Sciatic nerve (tissue), 2 donors: ENCODE measurements around the gene PPY. TPM values are rescaled to one million over a fixed set of nuclear protein-coding genes. Genes with fewer than 3 reads are reported as not detected.
"Not testable (repeated sequence)": the region's sequence is repeated elsewhere in the genome, so short reads cannot be mapped to it uniquely, and the experiment has no call there.

Source experiments
- ATAC-seq: fragments of 200-7000 bp; cut with Tn5 transposase; one replicate; pipeline ENCODE4 v1.9.1; 2020; ENCODE audit warnings: mild to moderate bottlenecking, moderate library complexity
- DNase-seq: peaks from one replicate; pipeline ENCODE4 v3.0.0-alpha.2; 2020; ENCODE audit warnings: low spot score
- intact Hi-C: fragments of 100-400 bp; cut with DNase I; formaldehyde crosslinking; loops from one replicate; pipeline ENCODE4 v1.14.2; 2022
- total RNA-seq: library from RNA; stranded (reverse); fragmentation: NEBNext Ultra II Directional; extraction: Animal tissue kit (Norgen Biotek cat#: 25700); gene quantifications from one replicate; pipeline ENCODE4 v1.2.1, GENCODE V29; 2021
- donor health status: DM: no; HTN: no; CAD: no.
- donor health status: DM: no; HTN: no; CAD: no.

Gene PPY
- not detected for total RNA-seq

GRCh38 chr17:43942051-43942685 is at the start of gene PPY:
Gene PPY (minus strand): TSS chr17:43942476. CDS start chr17:43941654, 822 bp downstream.
- DNase-seq, result no peak
- ATAC-seq, result no peak
- intact Hi-C loops, result loop anchor here (5.0 kb wide), 1 partner anchor 50 kb away; no protein-coding TSS in a partner anchor

DNA sequence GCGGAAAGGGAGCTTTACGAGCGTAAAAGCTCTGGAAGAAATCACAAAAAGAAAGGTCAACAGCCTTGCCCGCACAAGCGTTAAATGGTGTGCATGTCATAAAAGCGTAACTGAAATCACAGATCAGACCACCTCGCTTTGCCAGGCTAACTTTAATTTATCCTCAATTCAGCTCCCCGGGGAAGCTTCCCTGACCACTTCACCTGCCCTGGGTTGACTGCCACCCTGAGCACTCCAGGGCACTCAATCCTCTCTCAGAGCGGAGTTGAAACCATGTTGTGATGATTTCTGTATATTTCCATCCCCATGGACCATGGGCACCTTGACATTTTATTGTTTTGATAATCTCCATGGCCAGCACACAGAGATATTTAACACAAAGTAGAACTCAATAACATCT is 46.0 kb upstream of the PPY start:
- no peak for DNase-seq
- intact Hi-C loops, result no loop called here
- no peak for ATAC-seq

- DNase-seq (no peak), ATAC-seq (no peak)
- intact Hi-C loops, result no loop called here
Observed at GRCh38 chr17:43987131-43988021, 45.1 kb upstream of the PPY start.

DNA sequence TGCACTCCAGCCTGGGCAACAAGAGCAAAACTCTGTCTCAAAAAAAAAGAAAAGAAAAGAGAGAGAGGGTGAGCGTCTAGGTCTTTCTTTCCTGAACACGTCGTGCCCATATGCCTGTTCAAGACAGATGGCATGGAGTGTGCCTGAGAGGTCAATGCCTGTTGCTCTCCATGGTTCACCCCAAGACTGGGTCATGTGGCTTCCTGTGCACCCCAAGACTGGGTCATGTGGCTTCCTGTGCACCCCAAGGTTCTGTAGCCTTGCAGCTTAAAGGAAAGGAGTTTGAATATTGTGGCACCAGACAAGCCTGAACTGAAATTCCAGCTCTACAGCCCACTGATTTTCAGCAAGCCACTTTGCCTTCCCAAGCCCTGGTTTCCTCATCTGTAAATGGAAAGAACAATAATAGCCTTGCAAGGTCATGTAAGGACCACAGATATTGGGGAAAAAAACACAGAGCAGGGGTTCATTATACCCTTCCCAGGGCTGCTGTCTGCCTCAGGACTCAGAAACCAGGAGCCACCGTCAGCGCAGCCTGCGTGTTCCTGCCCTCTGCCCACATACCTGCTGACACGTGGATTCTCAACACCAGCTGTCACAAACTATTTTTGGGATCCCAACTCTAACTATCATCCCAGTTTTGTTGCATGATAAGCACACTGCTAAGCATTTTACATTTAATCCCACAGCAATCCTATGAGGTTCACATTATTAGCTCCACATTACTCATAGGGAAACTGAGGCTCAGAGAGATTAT is 44.1 kb upstream of the PPY start:
- ATAC-seq, result no peak
- DNase-seq, result no peak

DNA sequence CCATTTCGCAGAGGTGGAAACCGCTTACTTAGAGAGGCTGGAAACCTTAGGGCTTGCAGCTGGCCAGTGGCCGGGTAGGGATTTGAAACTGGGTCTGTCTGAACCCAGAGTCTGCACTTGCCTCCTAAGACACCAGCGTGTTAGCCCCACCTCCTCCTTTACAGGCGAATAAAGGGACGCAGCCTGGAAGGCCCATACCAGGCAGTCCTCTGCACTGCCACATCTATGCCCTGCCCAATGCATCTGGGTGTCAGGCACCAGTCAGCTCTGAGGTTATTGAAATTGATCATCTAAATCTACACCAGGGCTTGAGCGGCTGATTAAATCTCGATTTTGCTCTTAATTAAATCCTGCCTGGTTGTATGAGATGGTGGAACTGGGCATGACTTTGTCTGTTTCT is 42.2 kb upstream of the PPY start:
- intact Hi-C loops, result no loop called here
- DNase-seq, result no peak
- no peak for ATAC-seq

More for the DNA sequence above, 44.1 kb upstream of the PPY start:
- intact Hi-C loops, result no loop called here

- intact Hi-C loops, result no loop called here
- DNase-seq (no peak), ATAC-seq (peak; percentile 39)
Observed at GRCh38 chr17:43983515-43984411, 41.5 kb upstream of the PPY start.

DNA sequence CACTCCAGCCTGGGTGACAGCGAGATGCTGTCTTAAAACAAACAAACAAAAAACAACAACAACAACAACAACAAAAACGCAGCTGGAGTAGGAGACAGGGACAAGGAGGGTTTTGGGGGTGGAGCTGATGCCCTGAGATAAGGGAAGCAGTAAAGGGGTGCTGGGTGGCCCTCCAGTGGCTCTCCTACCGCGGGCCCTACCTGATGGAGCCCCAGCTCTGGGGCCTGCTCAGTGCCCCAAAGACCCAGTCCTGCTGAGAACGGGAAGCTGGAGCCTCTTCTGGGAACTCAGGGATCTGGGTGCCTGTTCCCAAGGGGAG is 40.9 kb upstream of the PPY start:
- ATAC-seq, result no peak
- intact Hi-C loops, result no loop called here
- DNase-seq, result no peak

DNA sequence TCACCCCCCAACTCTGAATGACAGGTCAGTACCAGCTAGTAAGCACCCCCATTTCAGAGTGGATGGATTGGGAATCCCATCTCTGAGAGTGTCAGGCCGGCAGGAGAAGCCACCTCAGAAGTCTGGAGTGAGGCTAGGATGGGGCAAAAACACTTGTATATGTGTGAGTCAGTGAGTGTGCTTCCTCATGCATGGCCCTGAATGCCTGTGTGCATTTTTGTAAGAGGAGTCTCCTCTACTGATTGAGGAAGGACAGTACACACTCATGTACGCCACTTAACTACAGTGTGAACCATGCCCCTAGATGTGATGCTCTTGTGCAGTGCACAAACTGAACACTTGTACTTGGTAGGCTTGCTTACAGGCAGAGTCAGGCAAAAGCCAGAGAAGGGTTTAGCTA is 39.9 kb upstream of the PPY start:
- no peak for ATAC-seq
- intact Hi-C loops, result no loop called here

DNA sequence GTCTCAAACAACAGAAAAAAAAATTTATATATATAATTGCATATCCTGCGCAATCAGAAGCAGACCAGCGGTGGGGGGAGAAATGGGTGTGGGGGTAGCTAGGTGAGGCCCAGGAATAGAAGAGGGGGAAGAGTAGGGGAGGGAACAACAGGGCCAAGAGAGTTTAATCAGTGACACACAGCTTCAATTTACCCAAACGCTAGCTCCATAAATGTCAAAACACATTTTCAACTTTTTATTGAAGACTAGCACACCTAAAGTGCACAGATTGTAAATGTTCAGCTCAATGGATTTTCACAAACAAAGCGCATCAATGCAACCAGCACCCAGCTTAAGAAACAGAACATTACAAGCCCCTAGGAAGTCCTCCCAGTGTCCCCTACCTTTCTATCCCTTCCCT is 37.4 kb upstream of the PPY start:
- intact Hi-C loops, result no loop called here
- no peak for DNase-seq
- no peak for ATAC-seq

More for the DNA sequence above, 39.9 kb upstream of the PPY start:
- DNase-seq, result no peak

GRCh38 chr17:43979011-43979410 is 36.7 kb upstream of the PPY start:
- ATAC-seq, result no peak
- intact Hi-C loops, result no loop called here
- no peak for DNase-seq

GRCh38 chr17:43978078-43978477 is 35.8 kb upstream of the PPY start:
- DNase-seq (no peak), ATAC-seq (no peak)
- intact Hi-C loops, result no loop called here

- DNase-seq, result no peak
- intact Hi-C loops, result no loop called here
- no peak for ATAC-seq
Observed at GRCh38 chr17:43976963-43977837, 34.9 kb upstream of the PPY start.

DNA sequence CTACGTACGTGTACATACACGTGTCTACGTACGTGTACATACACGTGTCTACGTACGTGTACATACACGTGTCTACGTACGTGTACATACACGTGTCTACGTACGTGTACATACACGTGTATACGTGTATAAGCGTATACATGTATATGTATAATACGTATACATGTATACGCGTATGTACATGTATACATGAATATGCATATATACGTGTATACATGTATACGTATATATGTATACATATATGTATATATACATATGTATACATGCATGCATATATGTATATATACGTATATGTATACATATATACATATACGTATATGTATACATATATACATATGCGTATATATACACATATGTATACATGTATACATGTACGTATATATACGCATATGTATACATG is 33.6 kb upstream of the PPY start:
- DNase-seq (no peak), ATAC-seq (no peak)
- intact Hi-C loops, result no loop called here

DNA sequence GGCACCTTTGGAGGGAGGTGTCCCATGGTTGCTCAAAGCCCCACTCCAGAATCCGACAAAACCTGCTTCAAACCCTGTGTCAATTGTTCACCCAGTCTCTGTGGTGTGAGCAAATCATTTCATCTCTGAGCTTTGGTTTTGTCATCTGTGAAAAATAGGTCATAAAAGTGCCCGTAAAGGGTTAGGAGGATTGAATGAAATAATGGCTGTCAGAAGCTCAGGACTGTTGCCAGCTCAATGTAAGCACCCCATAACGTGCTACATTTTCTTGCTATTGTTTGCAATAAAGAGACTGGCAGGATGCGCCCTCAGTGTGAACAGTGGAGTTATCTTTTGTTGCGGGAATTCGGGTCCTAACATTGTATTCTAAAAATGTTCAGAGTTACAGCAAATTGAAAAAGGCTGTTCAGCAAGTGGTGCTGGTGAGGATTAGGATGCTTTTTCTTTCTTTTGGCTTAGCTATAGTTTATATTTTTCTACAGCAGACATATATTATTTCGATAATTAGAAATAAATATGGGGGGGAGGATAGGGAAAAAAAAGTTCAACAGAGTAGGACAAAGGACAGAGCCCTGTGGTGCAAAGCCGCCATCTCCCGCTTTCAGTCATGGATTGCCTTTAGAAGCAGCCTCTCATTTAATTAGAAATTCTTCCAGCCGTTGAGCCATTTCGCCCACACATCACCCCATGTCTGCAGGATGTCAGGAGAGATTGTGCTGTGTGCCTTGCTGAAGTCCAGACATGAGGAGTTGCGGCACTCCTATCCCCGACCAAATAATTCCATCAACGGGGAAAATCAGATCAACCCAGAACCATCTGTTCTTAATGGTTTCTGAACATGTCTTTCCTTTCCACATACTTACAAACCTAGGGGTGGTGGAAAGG is 32.3 kb upstream of the PPY start:
- intact Hi-C loops, result no loop called here
- DNase-seq, result no peak
- no peak for ATAC-seq

DNA sequence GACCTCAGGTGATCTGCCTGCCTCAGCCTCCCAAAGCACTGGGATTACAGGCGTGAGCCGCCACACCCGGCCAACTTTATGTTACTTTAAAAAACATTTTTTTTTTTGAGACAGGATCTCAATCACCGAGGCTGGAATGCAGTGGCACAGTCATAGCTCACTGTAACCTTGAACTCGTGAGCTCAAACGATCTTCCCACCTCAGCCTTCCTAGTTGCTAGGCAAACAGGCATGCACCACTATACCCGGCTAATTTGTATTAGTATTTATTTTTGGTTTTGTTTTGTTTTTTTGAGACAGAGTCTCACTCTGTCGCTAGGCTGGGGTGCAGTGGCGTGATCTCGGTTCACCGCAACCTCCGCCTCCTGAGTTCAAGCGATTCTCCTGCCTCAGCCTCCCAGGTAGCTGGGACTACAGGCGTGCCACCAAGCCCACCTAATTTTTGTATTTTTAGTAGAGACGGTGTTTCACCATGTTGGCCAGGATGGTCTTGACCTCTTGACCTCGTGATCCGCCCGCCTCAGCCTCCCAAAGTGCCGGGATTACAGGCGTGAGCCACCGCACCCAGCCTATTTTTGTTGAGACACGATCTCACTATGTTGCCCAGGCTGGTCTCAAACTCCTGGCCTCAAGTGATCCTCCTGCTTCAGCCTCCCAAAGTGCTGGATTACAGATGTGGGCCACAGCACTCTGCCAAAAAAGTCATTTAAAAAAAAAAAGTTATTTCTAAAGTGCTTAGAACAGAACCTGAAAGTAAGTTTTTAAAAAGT is 30.4 kb upstream of the PPY start:
- ATAC-seq, DNase-seq, intact Hi-C loops: not testable (repeated sequence)

DNA sequence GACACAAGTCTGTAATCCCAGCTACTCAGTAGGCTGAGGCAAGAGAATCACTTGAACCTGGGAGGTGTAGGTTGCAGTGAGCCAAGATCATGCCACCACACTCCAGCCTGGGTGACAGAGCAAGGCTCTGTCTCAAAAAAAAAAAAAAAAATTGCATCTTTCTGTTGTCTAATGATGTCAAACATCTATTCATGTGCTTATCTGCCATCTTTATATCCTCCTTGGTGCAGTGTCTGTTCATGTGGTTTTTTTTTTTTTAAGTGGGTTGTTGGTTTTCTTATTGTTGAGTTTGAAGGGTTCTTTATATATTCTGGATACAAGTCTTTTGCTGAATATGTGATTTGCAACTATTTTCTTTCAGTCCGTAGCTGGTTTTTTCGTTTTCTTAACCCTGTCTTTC is 29.2 kb upstream of the PPY start:
- DNase-seq, ATAC-seq, intact Hi-C loops: not testable (repeated sequence)
